ENCODE measurements around the gene TMEM245.
"Not testable (repeated sequence)": the region's sequence is repeated elsewhere in the genome, so short reads cannot be mapped to it uniquely, and the experiment has no call there.

The TMEM245 gene

DNA sequence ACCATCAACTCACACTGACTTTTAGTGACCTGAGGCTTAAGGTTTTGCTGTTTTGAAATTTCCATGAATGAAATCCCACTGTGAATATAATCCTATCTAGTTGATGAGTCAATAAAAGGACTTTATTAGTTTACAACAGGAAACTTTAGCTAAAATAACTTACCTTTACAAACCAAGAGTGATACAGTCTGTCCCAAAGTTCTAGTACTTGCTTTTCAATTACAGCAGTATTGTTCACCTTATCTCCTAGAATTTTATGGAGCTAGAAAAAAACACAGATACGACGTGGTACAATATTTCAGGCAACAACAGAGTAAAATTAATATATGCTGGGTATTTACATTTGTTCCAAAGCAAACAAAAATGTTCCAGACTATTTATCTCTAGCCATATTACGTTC lies 59.6 kb downstream of the TMEM245 start:
- no peak for DNase-seq

DNA sequence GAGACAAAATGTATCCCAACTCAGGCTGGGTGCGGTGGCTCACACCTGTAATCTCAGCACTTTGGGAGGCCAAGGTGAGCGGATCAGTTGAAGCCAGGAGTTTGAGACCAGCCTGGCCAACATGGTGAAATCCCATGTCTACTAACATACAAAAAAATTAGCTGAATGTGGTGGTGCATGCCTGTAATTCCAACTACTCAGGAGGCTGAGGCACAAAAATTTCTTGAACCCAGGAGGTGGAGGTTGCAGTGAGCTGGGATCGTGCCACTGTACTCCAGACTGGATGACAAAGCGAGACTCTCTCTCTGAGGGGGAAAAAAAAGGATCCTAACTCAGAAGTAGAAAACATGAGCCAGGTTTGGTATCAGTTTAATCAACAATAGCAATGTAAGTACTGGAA lies 66.6 kb downstream of the TMEM245 start:
- not testable (repeated sequence) for DNase-seq

GRCh38 chr9:109052416-109052815 lies 67.3 kb downstream of the TMEM245 start:
- DNase-seq: no peak

GRCh38 chr9:109051733-109052132 lies 68.0 kb downstream of the TMEM245 start:
- DNase-seq: no peak

GRCh38 chr9:109050444-109050843 lies 69.3 kb downstream of the TMEM245 start:
- DNase-seq: no peak

- DNase-seq: no peak
Observed at GRCh38 chr9:109048822-109049221, 70.9 kb downstream of the TMEM245 start.

GRCh38 chr9:109047259-109047658 lies 72.5 kb downstream of the TMEM245 start:
- DNase-seq: no peak

- no peak for DNase-seq
Observed at GRCh38 chr9:109046346-109046745, 73.4 kb downstream of the TMEM245 start.

DNA sequence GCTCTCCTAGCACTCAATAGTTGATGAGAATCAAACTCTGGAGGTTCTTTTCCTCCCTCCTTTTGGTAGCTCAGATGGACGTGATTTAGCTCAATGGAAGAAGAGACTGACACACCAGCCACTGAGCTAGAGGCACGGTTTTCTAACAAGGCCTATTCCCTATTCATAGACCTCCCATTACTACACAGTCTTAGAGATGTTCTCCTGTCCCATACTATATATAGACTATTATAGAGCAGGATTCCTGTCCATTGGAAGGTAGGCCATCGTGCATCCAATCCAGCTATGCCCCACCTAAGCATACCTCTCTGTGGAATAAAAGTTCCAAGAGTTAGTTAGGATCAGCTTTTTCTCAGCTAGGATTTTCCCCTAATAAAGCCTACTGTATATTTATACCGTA lies 76.2 kb downstream of the TMEM245 start:
- no peak for DNase-seq

- DNase-seq: no peak
Observed at GRCh38 chr9:109040571-109040970, 79.2 kb downstream of the TMEM245 start.

DNA sequence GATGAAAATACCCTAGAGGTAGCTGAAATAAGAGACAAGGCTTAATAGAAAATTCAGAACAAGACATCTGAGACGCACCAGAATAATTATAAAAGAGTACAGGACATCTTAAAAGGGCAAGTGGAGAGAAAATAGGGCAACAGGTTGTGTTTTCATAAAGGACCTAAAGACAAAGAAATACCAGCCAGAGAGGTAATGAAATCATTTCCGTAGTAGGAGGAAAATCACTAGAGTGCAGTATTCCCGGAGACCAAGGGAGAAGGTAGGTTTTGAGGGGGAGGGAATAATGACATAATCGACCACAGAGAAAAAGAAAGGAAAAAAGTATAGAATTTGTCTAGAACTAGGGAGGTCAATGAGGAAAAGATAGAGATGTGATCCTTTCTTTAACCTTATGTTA lies 80.2 kb downstream of the TMEM245 start:
- no peak for DNase-seq

GRCh38 chr9:109037946-109038715 lies 81.6 kb downstream of the TMEM245 start:
- no peak for DNase-seq

- DNase-seq: no peak
Observed at GRCh38 chr9:109036744-109037680, 82.7 kb downstream of the TMEM245 start.

- DNase-seq: no peak
Observed at GRCh38 chr9:109035684-109036423, 83.9 kb downstream of the TMEM245 start.

GRCh38 chr9:109033941-109034700 lies 85.6 kb downstream of the TMEM245 start:
- DNase-seq: no peak

GRCh38 chr9:109031241-109031640 lies 88.5 kb downstream of the TMEM245 start:
- DNase-seq: no peak

- DNase-seq: no peak
Observed at GRCh38 chr9:109030426-109030825, 89.3 kb downstream of the TMEM245 start.

- no peak for DNase-seq
Observed at GRCh38 chr9:109028457-109028856, 91.3 kb downstream of the TMEM245 start.

GRCh38 chr9:109027176-109027575 lies 92.6 kb downstream of the TMEM245 start:
- peak; percentile 56 for DNase-seq

GRCh38 chr9:109026306-109026705 lies 93.4 kb downstream of the TMEM245 start:
- DNase-seq: peak; percentile 86

DNA sequence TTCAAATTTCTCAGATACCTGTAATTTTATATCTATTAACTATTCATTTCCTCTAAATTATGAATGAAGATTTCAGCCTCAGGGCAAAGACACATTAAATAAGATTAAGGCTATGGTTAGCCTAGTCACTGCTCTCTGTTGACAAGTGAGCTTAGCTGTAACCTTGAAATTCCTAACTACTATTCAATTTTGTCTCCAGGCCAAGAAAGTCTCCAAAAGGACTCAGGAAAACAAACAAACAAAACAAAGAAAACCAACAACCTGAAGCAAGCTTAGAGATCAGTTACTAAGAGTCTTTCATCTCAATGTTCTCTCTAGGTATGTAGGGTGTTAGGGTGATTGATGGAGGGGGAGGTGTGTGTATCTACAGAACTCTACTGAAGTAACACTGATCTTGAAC lies 96.9 kb downstream of the TMEM245 start:
- peak; percentile 14 for DNase-seq

Measured in NCI-H82 (cell line).